Type B pancreatic cell (in vitro differentiated cells): ENCODE data around the gene MRM3. TPM values are rescaled to one million over a fixed set of nuclear protein-coding genes. Genes with fewer than 3 reads are reported as not detected.

Experiments
- DNase-seq: peaks from one replicate; pipeline ENCODE4 v3.0.0; 2021; ENCODE audit warnings: mixed read lengths; ENCODE audit not compliant: unreplicated experiment; ENCODE audit errors: extremely low spot score
- H3K27ac Mint-ChIP-seq: 2 replicates; pipeline ENCODE4 v1.8.0; 2021; ENCODE audit warnings: mild to moderate bottlenecking, mixed read lengths
- H3K27me3 Mint-ChIP-seq: 2 replicates; pipeline ENCODE4 v1.8.0; 2021; ENCODE audit warnings: mixed read lengths
- H3K36me3 Mint-ChIP-seq: 2 replicates; pipeline ENCODE4 v1.8.0; 2021; ENCODE audit warnings: mixed read lengths
- H3K4me1 Mint-ChIP-seq: one replicate; pipeline ENCODE4 v1.8.0; 2021; ENCODE audit warnings: mixed read lengths; ENCODE audit not compliant: unreplicated experiment
- H3K4me3 Mint-ChIP-seq: 2 replicates; pipeline ENCODE4 v1.8.0; 2021; ENCODE audit warnings: mild to moderate bottlenecking, mixed read lengths
- H3K9me3 Mint-ChIP-seq: 2 replicates; pipeline ENCODE4 v1.8.0; 2021; ENCODE audit warnings: mixed read lengths
- CTCF ChIP-seq: fragments of 200-600 bp; sonication (generic); conservative IDR thresholded peaks from 2 replicates; pipeline ENCODE4 v1.5.0; 2021; ENCODE audit warnings: antibody characterized with exemption, mild to moderate bottlenecking
- total RNA-seq: library from RNA; stranded (reverse); gene quantifications from 2 replicates; pipeline ENCODE4 v1.2.1, GENCODE V29; 2021; ENCODE audit warnings: low replicate concordance

MRM3 gene
- total RNA-seq, 1 donor from 2014 or later: 21.3 TPM

- no peaks in the 10 kb centered on the region for H3K9me3 Mint-ChIP-seq
- H3K27ac Mint-ChIP-seq: no peak overlapping the region
- H3K27me3 Mint-ChIP-seq: no peaks in the 10 kb centered on the region
- no peak for TF ChIP-seq CTCF
- H3K4me3 Mint-ChIP-seq: no peak overlapping the region
- H3K36me3 Mint-ChIP-seq: peaks cover 10% of the 10 kb centered on the region
- peaks cover 9% of the 10 kb centered on the region for H3K4me1 Mint-ChIP-seq
- no peak for DNase-seq
These were observed 9.7 kb downstream of the MRM3 start for GRCh38 chr17:791829-792228.

GRCh38 chr17:792277-792676, 10.1 kb downstream of the MRM3 start:
- no peak for DNase-seq
- Mint-ChIP-seq H3K9me3 (no peaks in the 10 kb centered on the region), H3K4me3 (no peak overlapping the region), H3K4me1 (peaks cover 9% of the 10 kb centered on the region), H3K36me3 (peaks cover 10% of the 10 kb centered on the region), H3K27me3 (no peaks in the 10 kb centered on the region), H3K27ac (peak overlapping the region; percentile 23)
- no peak for TF ChIP-seq CTCF

GRCh38 chr17:794876-795275, 12.7 kb downstream of the MRM3 start:
- Mint-ChIP-seq H3K9me3 (no peaks in the 10 kb centered on the region), H3K27me3 (no peaks in the 10 kb centered on the region), H3K27ac (peak overlapping the region; percentile 89), H3K36me3 (peaks cover 10% of the 10 kb centered on the region), H3K4me1 (peaks cover 15% of the 10 kb centered on the region), H3K4me3 (peak overlapping the region; percentile 61)
- DNase-seq: no peak
- TF ChIP-seq CTCF: peak; percentile 90

GRCh38 chr17:795276-795675, 13.1 kb downstream of the MRM3 start:
- Mint-ChIP-seq H3K27me3 (no peaks in the 10 kb centered on the region), H3K36me3 (peaks cover 10% of the 10 kb centered on the region), H3K4me3 (no peak overlapping the region), H3K27ac (peak overlapping the region; percentile 89), H3K9me3 (no peaks in the 10 kb centered on the region), H3K4me1 (peaks cover 15% of the 10 kb centered on the region)
- no peak for TF ChIP-seq CTCF
- DNase-seq: no peak

- Mint-ChIP-seq H3K9me3 (no peaks in the 10 kb centered on the region), H3K36me3 (peaks cover 10% of the 10 kb centered on the region)
These were observed 13.6 kb downstream of the MRM3 start for GRCh38 chr17:795721-796120.

More at GRCh38 chr17:795721-796120, 13.6 kb downstream of the MRM3 start:
- no peak for DNase-seq
- H3K27ac Mint-ChIP-seq: peak overlapping the region; percentile 13
- peaks cover 15% of the 10 kb centered on the region for H3K4me1 Mint-ChIP-seq
- H3K27me3 Mint-ChIP-seq: no peaks in the 10 kb centered on the region
- no peak overlapping the region for H3K4me3 Mint-ChIP-seq
- TF ChIP-seq CTCF: no peak
